GM19035 (cell line): ENCODE results near the gene UBASH3B.

Experiments used
- ATAC-seq: cut with Tn5 transposase; IDR thresholded peaks from one replicate; pipeline ENCODE4 v1.9.1; 2021; ENCODE audit not compliant: unreplicated experiment

UBASH3B gene

DNA sequence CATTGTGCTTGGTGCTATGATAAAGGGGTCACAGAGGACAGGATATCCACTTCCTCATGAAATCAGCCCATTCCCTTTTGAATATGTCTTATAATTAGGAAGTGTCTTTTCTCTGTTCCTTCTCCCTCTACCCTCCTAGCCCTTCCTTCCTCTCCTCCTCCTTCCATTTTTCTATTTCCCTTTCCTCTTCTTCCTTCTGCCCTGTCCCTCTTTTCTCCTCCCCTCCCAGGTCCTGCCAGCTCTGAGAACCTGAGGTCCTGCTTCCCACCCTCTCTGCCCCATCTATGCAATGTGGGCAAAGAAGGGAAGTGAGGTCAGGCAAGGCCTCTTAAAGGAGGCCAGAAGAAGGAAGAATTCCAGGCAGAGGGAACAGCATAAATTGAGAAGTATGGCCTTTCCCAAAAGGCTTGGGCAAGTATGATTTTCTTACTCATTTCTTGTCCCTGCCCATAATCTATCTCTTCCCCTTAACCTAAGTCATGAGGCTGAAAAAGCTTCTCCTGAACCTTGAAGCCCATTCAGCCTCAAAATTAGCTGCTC is 7.7 kb upstream of the UBASH3B start:
- ATAC-seq, result no peak

DNA sequence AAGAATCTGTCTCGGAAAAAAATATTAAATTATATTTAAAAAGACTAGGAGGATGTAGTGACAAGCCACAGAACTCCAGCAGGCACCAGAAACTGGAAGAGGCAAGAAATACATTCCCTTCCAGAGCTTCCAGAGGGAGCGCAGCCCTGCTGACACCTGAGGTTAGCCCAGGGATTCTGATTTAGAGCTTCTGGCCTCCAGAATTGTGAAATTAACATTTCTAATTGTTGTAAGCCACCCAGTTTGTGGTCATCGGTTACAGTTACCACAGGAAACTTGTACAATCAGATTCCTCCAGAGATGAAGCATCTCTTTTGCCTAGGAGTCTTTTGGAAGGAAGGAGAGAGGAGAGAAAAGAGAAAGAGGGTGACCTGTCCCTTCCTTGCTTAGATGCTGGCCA is 6.4 kb upstream of the UBASH3B start:
- ATAC-seq, result no peak

DNA sequence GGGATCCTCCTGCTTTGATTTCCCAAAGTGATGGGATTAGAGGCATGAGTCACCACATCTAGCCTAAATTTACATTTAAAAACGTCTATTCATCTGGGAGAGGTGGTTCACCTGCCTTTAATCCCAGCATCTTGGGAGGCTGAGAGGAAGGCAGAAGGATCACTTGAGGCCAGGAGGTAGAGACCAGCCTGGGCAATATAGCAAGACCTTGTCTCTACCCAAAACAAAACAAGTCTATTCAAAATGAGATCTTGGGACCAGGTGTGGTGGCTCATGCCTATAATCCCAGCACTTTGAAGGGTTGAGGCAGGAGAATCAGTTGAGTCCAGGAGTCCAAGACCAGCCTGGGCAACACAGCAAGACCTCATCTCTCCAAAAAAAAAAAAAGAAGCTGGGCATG is 4.9 kb upstream of the UBASH3B start:
- ATAC-seq, result no peak

DNA sequence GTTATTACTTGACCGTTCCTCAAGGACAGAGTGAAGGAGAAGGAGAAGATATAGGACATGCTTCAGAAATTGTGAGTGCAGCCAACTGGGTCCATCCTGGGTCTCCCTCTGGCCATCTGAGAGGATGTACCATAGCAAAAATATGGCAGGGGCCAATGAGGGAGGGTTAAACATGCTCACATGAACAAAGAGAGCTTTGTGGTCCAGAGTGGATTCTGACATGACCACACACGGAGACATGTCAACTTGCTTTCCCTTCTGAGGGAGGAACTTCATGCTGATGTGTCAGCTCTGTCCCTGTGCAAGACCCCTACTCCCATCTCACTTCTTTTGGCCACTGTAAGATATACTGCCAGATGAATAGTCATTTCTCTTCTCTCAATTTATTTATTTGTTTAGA is 3.0 kb upstream of the UBASH3B start:
- ATAC-seq, result no peak

DNA sequence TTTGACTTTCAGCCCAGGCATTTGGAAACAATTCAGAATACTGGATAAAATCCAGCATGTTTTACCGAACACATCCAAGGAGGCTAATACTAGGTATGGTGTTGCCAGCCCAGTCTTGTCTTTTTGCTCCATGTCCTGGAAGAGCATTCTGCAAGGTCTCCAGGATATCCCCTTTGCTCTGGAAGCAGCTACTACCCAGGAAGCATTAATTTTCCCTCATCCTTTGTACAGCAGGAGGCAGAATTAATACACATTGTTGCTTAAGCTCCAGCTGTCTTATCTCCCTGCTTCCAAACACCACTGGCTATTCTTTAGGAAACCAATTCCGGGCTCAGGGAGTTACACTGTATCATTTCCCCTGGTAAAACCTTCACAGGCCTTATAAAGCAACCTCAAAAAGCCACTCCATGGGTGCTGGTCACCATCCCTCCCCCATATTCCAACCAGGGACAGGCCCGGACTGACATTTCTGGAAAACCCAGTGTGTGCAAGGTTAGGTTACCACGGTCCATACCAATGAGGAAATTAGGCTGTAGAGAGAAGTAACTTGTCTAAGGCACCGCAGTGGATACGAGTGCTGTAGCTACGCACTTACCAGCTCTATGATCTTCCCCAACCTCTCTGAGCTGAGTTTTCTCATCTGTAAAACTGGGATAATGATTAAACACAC is 1.5 kb upstream of the UBASH3B start:
- no peak for ATAC-seq

DNA sequence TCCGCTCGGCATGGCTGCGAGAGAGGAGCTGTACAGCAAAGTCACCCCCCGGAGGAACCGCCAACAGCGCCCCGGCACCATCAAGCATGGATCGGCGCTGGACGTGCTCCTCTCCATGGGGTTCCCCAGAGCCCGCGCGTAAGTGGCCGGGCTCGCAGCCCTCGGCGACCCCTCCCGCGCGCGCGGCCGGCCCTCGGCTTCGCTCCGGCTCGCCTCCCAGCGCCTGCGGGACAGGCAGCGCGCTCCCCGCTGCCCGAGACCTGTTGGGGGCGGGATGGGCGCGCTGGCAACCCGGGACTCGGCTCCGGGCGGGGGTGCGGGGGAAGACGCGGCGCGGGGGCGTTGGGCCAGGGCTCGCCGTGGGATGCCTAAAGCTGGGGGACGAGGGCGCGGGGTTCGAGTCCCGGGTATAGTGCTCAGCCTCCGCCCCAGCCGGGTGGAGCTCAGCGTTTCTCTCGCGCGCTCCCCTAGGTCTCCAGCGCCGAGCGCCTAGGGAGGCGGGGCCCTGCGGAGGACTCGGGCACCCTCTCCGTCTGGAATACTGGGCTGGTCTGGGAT is 630 bp downstream of the UBASH3B start:
- ATAC-seq, result peak; percentile 56

DNA sequence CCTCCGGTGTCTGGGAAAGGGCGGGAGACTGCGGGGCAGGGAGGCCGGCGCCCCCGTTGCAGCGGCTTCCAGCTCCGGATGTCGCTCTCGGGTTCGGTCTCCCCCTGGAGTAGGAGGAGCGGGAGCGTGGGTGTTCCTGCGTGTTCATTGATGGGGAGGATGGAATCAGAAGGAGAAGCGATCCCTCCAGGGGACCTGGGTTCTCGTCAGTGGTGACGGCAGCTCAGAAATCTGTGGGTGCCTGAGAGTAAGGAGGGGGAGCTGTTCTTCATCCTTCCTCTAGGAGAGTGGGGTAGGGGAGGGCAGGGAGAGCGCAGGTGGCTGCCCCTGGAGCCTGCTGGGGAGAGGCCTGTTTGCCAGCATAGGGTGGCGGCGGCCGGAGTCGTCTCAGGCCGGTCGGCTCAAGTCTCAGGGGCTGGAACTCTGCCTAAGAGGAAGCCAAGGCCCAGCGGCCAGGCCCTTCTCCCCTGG is 1.1 kb downstream of the UBASH3B start:
- ATAC-seq, result no peak

DNA sequence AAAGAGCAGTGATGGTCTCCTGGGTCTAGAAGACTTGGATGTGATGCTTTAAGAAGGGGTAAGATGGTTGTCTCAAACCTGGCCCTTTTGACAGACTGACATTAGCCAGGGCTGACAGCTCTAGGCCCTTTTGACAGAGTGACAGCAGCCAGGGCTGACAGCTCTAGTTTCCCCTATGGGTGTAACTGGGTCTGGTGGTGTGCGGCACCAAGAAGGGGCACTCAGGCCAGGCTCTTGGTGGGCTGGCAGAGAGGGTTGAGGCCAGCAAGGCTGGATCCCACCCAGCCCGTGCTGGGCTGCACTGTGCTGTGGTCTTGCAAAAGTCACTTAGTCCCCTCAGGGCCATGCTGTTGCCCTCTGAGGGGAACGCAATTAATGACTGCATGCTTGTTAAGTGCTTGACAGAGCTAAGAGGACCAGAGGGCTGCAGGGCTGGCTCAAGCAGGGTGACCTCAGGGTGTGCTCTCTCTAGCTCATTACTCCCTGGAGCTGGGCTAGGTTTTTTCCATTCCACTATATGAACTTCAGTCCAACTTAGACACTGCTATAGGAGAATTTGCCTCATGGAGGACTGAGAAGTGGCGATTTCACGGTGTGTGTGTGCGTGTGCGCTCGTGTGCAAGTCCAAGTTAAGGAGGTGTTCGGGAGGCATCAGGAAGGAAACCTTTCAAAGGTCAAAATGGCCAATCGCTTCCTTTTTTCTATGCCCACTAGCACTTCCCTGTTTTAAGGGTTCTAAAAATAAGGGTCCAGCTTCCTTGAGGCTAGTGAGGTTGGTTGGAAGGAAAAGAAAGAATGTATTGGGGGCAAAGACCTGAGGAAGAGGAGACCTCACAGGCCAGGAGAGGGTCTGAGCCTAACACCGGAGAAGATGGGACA is 4.4 kb downstream of the UBASH3B start:
- ATAC-seq, result no peak

DNA sequence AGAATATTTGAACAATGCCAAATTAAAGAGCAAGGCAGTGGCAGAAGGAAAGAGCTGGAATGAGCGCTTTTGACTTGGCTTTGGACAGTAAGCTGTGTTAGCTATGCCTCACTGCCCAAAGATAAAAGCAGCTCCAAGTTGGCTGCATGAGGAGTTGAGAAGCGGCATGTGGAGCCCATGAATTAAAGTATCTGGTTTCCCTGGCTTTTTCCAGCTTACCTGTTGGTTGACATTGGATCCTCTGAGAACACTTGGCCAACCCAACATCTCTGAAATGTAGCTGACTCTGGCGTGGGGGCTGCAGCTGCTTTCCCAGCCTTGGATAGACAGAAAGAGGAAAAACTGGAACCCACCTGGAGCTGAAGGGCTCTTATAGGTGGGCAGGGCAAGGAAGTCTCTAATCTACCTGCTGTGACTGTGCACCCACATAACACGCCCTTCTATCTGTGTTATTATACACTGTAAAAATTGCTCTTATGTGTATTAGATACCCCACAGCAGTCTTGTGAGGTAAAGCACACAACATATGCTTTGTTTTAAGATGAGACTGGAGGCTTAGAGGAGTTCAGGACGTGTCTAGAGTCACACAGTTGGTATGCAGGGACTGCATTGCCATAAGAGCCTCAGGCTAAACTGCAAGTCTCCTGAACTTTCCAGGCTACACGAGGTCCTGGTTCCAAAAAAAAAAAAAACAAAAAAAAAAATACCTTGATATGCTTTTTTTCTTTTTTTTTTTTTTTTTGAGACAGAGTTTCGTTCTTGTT is 5.8 kb downstream of the UBASH3B start:
- no peak for ATAC-seq

DNA sequence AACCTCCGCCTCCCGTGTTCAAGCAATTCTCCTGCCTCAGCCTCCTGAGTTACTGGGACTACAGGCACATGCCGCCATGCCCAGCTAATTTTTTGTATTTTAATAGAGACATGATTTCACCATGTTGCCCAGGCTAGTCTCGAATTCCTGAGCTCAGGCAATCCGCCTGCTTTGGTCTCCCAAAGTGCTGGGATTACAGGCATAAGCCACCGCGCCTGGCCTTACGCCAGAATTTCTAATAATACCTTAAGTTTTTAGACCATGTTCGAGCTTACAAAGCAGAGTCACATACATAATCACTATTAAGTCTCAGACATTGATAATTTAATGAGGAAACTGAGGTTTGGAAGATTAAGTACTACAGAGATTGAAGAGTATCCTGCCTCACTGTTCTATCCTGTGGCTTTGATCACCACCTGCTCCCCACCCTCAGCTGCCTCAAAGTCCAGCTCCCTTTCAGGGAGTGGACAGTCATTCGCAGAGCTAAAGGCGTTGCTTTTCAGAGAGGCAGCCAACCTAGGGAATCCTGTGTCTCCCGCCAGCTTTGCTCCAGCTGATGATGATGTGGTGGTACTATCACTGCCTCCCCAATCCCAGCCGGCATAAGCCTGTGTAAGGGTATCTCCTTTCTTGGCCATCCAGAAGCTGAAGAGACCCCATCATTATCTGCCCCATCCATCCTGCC is 7.7 kb downstream of the UBASH3B start:
- ATAC-seq, result no peak

DNA sequence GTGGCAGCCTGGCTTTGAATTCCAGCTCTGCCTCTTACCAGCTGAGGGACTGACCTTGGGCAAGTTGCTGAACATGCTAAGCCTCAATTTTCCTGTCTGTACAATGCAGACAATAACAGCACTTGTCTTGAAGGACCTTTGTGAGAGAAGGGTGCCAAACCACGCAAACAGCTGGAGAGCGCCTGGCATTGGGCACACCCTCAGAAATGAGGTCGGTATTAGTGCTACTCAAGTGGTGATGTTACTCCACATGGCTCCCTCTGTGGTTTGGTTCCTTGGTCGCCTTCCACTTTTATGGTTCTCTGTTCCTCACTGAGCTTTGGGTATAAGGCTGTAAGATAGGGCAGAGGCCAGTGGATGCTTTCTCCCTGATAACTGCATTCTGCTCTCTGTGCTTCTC is 8.2 kb downstream of the UBASH3B start:
- no peak for ATAC-seq

DNA sequence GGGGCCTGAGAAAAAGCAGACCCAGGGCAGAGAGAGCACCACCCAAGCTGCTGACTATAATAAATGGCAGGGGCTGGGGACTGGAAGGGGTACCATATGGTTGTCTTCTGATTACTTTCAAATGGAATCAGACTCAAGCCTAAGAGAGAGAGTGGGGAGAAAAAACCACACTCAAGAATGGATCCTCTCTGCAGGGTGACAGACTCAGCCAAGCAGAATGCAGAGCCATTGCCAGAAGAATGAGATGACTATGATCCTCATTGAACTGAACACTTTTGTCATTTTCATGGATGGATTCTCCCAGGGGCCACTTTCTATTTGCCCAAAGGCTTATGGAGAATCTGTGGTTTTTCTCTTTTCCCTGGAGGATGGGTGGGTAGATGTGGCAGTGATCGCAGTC is 8.7 kb downstream of the UBASH3B start:
- ATAC-seq, result no peak

DNA sequence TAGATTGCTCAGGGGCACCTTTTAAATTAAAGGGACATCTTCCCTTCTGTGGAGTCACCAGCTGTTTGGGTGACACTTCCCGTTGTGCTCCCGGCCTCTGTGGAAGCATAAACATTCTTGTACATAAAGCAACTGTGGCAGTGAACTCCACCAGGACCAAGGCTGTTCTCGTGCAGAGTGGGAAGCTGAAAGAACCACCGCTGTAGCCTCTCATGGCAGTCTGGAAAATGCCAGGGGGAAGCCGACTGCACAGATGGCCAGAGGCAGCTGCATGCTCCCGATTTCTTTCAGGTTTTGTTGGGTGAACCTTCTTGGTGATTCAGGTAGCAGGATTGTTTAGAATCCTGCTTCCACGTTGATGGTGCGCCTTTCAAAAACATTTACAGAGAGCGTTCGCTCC is 10.3 kb downstream of the UBASH3B start:
- ATAC-seq, result no peak

DNA sequence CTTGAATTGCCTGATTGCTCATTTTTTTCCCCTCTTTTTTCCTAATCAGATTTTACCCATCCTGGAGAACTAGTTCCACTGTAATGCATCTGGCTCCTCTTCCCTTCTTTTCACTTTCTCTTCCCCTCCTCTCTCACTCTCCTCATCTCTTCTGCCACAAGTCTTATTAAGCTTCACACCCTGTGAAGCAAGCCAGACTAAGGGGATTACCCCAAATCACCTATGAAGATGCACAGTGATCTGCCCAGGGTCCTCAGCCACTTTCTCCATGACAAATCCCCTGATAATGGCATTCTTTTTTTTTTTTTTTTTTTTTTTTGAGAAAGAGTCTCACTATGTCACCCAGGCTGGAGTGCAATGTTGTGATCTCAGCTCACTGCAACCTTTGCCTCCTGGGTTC is 11.2 kb downstream of the UBASH3B start:
- ATAC-seq, result no peak

DNA sequence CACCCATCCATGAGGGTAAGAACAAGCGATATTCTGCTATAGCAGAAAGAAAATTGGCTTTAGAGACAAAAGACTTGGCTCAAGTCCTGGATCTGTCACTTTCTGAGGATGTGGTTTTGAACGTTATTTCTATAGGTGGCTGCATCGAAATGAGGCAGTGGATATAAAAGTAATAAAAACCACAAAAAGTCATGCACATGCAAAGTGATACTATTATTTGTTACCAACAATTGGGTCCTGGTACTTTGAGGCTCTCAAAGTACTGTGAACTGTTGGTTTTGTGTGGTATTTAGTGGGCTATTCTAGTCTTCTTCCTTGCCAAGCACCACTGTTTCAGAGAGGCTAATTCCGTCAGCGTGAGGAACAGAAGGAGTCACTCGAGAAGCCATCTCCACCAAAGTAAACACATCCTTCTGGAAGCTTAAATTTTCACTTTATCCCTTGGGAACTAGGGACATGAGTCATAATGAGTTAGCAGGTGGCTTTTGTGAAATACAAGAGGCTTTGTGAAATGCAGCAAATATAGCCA is 13.1 kb downstream of the UBASH3B start:
- ATAC-seq, result no peak

DNA sequence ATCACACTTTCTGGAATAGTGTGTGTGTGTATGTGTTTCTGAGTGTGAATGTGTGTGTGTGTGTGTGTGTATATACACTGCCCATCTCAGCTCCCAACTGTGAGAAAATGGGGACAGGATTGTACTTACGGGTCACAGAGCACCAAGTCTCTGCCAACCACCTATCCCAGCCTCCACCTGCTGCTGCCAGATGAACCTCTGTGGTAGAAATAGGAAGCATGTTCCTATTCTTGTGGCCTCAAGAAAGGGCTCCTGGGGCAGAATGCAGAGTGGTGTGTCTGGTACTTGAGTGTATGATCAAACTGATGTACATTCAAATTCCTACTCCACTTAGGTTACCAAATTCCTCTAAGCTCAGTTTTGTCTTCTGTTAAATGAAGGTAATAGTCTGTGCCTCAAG is 14.6 kb downstream of the UBASH3B start:
- no peak for ATAC-seq

DNA sequence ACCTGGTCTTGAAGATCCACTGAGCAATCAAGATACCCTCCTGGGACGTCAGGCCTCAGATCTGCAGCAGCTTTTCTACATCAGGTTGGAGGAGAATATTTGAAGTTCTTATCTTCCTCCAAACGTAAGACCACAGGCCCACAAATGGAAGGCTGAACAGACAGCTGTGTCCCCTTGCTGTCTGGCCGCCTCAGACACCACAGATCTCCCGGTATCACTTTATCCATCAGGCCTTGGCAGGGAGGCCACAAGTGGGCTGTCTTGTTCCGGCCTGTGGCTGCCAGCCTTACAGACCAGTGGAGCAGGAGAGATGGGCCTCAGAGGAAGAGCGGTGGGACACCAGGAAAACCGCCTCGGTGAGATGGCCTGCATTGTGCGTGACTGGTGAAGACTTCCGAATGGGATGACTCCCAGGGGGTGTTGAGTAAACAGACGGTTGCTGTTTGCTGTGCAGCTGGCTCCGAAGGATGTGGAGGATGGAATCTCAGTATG is 15.9 kb downstream of the UBASH3B start:
- ATAC-seq, result no peak

DNA sequence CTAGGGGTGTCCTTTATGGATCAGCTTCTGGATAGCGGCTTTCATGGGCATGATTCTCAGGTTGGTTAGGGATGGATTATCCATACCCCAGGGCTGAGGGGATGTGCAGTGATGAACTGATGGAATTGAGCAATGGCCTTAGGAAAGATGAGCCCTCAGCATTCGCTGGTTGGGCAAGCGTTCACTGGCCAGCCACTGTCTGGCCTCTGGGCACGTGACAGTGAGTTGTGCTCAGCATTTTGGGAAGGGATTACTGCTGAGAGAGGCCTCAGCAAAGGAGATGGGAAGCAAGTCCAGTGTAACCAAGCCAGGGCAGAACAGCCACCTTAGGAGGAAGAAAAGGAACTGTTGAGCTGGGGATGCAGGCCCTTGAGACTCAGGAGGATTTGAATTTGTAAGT is 17.4 kb downstream of the UBASH3B start:
- no peak for ATAC-seq

DNA sequence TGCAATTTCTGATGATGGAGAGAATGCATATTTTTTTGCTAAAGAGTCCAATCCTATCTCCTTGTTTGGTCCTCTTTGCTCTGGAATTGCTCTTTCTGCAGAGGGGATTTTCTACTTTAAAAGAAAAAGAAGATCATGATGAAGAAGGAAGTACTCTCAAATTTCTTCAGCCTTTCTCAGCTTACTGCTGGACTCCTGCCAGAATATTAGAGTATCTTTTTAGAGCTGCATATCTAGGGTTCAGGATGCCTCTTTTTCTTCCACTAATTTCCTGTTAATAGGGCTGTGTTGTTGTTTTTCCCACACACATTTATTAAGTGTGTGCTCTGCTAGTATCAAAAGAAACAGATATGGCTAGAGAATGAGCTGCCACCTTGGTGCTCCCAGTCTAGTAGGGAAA is 18.2 kb downstream of the UBASH3B start:
- ATAC-seq, result no peak

DNA sequence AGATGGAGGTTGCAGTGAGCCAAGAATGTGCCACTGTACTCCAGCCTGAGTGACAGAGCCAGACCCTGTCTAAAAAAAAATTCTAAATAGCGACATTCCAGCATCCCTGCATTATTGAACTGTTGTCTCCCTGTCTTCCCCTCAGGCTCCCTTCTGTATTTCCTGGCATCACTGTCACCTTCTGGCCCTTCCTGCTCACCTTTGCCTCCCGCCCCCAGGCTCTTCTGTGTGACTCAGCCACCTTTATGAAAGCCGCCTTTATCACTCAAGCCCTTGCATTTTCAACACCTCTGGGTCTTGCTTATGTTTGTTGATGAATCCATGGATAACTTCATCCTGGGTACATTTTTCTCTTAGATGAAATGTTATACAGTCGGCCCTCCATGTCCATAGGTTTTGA is 21.1 kb downstream of the UBASH3B start:
- ATAC-seq, result no peak
